ENCODE results near the gene WRNIP1. TPM values are rescaled to one million over a fixed set of nuclear protein-coding genes. Genes with fewer than 3 reads are reported as not detected.

The WRNIP1 gene
- total and polyA plus RNA-seq, 9 of the 15 experiments (the other 6 are each of a cell fraction or from before 2014, with no cell fraction given), result 13.2 to 63.6 (median 48.6) TPM

DNA sequence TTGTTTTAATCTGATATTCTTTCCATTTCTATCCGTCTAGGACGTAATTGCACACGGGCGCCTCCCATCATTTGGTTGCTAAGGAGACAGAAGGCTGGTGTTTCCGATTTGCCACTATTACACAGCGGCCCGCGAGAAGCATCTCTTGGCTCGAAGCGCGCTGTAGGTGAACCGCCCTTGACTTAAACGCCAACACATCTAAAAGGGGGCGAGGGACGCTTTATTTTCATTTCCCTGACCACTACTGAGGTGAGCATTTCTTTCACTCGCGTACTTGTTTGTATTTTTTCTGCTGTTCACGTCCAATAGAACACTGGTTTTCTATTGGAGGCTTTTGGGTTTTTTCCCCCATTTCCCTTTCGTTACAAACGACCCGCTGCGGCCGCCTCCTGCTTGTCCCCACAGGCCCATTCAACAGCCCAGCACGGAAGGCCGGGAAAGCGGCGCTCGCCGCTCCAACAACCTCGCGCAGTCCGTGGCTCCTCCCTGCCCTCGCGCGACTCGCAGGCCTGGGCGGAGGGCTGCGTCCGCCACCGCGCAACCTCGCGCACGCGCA, 505 bp upstream of the WRNIP1 start (continued):
- TF ChIP-seq, protein P1, sequence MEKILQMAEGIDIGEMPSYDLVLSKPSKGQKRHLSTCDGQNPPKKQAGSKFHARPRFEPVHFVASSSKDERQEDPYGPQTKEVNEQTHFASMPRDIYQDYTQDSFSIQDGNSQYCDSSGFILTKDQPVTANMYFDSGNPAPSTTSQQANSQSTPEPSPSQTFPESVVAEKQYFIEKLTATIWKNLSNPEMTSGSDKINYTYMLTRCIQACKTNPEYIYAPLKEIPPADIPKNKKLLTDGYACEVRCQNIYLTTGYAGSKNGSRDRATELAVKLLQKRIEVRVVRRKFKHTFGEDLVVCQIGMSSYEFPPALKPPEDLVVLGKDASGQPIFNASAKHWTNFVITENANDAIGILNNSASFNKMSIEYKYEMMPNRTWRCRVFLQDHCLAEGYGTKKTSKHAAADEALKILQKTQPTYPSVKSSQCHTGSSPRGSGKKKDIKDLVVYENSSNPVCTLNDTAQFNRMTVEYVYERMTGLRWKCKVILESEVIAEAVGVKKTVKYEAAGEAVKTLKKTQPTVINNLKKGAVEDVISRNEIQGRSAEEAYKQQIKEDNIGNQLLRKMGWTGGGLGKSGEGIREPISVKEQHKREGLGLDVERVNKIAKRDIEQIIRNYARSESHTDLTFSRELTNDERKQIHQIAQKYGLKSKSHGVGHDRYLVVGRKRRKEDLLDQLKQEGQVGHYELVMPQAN (IDR thresholded peaks at IDR 0.05; ENCODE audit: borderline replicate concordance), result peak; percentile 57; the same call in 1 of the 2 replicates
- no peak for TF ChIP-seq ZNF217 (CRISPR knock-in tag; IDR thresholded peaks at IDR 0.05)
- TF ChIP-seq TAF1 (IDR thresholded peaks at IDR 0.05; ENCODE audit: control insufficient read depth, extremely low read depth, insufficient read depth, low read length, severe bottlenecking), result peak; percentile 75
- no peak for TF ChIP-seq MEF2A (IDR thresholded peaks at IDR 0.05; ENCODE audit: control insufficient read depth, low read depth, low read length)
- TF ChIP-seq TCF3 (CRISPR knock-in tag; IDR thresholded peaks at IDR 0.05), result 0 out of 2 replicates have a peak, but pooled peaks have one; percentile 11
- TF ChIP-seq, protein P2, sequence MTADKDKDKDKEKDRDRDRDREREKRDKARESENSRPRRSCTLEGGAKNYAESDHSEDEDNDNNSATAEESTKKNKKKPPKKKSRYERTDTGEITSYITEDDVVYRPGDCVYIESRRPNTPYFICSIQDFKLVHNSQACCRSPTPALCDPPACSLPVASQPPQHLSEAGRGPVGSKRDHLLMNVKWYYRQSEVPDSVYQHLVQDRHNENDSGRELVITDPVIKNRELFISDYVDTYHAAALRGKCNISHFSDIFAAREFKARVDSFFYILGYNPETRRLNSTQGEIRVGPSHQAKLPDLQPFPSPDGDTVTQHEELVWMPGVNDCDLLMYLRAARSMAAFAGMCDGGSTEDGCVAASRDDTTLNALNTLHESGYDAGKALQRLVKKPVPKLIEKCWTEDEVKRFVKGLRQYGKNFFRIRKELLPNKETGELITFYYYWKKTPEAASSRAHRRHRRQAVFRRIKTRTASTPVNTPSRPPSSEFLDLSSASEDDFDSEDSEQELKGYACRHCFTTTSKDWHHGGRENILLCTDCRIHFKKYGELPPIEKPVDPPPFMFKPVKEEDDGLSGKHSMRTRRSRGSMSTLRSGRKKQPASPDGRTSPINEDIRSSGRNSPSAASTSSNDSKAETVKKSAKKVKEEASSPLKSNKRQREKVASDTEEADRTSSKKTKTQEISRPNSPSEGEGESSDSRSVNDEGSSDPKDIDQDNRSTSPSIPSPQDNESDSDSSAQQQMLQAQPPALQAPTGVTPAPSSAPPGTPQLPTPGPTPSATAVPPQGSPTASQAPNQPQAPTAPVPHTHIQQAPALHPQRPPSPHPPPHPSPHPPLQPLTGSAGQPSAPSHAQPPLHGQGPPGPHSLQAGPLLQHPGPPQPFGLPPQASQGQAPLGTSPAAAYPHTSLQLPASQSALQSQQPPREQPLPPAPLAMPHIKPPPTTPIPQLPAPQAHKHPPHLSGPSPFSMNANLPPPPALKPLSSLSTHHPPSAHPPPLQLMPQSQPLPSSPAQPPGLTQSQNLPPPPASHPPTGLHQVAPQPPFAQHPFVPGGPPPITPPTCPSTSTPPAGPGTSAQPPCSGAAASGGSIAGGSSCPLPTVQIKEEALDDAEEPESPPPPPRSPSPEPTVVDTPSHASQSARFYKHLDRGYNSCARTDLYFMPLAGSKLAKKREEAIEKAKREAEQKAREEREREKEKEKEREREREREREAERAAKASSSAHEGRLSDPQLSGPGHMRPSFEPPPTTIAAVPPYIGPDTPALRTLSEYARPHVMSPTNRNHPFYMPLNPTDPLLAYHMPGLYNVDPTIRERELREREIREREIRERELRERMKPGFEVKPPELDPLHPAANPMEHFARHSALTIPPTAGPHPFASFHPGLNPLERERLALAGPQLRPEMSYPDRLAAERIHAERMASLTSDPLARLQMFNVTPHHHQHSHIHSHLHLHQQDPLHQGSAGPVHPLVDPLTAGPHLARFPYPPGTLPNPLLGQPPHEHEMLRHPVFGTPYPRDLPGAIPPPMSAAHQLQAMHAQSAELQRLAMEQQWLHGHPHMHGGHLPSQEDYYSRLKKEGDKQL (CRISPR knock-in tag; IDR thresholded peaks at IDR 0.05; ENCODE audit: borderline replicate concordance), result 0 out of 2 replicates have a peak, but pooled peaks have one; percentile 72
- TF ChIP-seq ZNF311 (CRISPR knock-in tag; IDR thresholded peaks at IDR 0.05), result no peak
- peak; percentile 94 for TF ChIP-seq POLR2H (tag; IDR thresholded peaks at IDR 0.05; ENCODE audit: low read depth)
- TF ChIP-seq, protein P3, sequence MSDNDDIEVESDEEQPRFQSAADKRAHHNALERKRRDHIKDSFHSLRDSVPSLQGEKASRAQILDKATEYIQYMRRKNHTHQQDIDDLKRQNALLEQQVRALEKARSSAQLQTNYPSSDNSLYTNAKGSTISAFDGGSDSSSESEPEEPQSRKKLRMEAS (CRISPR knock-in tag; IDR thresholded peaks at IDR 0.05), result 0 out of 2 replicates have a peak, but pooled peaks have one; percentile 7
- TF ChIP-seq HIVEP1 (CRISPR knock-in tag; IDR thresholded peaks at IDR 0.05), result no peak
- TF ChIP-seq, protein P4, sequence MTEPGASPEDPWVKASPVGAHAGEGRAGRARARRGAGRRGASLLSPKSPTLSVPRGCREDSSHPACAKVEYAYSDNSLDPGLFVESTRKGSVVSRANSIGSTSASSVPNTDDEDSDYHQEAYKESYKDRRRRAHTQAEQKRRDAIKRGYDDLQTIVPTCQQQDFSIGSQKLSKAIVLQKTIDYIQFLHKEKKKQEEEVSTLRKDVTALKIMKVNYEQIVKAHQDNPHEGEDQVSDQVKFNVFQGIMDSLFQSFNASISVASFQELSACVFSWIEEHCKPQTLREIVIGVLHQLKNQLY (CRISPR knock-in tag; conservative IDR thresholded peaks at IDR 0.05), result no peak
- TF ChIP-seq SIN3B (IDR thresholded peaks at IDR 0.05; ENCODE audit: low read depth), result no peak
- TF ChIP-seq ZNF133 (CRISPR knock-in tag; IDR thresholded peaks at IDR 0.05), result no peak
- peak in 1 of 2 experiments; percentile 84; a peak in 2 of 4 replicates for TF ChIP-seq SRF (CRISPR knock-in tag; IDR thresholded peaks at IDR 0.05)
- TF ChIP-seq ARID1B (IDR thresholded peaks at IDR 0.05), result peak; percentile 29; the same call in 1 of the 2 replicates
- TF ChIP-seq, protein P5, sequence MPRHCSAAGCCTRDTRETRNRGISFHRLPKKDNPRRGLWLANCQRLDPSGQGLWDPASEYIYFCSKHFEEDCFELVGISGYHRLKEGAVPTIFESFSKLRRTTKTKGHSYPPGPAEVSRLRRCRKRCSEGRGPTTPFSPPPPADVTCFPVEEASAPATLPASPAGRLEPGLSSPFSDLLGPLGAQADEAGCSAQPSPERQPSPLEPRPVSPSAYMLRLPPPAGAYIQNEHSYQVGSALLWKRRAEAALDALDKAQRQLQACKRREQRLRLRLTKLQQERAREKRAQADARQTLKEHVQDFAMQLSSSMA (CRISPR knock-in tag; IDR thresholded peaks at IDR 0.05), result 0 out of 2 replicates have a peak, but pooled peaks have one; percentile 49
- TF ChIP-seq RBFOX2 (IDR thresholded peaks at IDR 0.05; ENCODE audit: low read depth, low read length), result peak; percentile 78
- no peak for TF ChIP-seq KDM1A (IDR thresholded peaks at IDR 0.05)
